GM19397 (cell line): ENCODE data around the gene CERK.

ENCODE experiments used
- ATAC-seq: cut with Tn5 transposase; IDR thresholded peaks from one replicate; pipeline ENCODE4 v1.9.1; 2021; ENCODE audit warnings: mild to moderate bottlenecking, moderate library complexity; ENCODE audit not compliant: unreplicated experiment

The CERK gene

DNA sequence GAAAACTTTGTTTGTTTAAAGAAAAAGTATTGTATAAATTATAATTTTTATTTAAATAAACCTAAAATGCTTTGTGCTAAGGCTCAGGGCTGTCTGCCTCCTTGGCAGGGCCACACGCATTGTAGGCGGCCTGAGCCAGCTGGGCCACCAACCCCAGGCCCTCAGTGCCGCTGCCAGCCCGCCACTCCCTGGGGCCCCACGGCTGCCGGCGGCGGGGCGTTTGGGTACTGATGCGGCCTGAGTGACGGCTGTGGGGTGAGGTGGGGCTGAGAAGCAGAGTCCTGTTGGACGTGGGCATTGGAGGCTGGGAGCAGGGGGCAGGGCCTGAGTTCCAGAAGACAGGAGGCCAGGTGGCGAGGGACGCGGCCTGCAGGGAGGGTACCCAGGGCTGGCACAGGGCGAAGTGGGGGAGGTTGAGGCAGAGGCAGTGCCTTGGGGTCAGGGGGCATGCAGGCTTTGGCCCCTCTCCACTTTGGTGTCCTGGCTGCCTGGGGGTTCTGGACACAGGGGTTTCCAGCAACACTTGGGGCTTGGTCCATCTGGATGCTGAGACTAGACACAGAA, 58.3 kb downstream of the CERK start:
- ATAC-seq: no peak

DNA sequence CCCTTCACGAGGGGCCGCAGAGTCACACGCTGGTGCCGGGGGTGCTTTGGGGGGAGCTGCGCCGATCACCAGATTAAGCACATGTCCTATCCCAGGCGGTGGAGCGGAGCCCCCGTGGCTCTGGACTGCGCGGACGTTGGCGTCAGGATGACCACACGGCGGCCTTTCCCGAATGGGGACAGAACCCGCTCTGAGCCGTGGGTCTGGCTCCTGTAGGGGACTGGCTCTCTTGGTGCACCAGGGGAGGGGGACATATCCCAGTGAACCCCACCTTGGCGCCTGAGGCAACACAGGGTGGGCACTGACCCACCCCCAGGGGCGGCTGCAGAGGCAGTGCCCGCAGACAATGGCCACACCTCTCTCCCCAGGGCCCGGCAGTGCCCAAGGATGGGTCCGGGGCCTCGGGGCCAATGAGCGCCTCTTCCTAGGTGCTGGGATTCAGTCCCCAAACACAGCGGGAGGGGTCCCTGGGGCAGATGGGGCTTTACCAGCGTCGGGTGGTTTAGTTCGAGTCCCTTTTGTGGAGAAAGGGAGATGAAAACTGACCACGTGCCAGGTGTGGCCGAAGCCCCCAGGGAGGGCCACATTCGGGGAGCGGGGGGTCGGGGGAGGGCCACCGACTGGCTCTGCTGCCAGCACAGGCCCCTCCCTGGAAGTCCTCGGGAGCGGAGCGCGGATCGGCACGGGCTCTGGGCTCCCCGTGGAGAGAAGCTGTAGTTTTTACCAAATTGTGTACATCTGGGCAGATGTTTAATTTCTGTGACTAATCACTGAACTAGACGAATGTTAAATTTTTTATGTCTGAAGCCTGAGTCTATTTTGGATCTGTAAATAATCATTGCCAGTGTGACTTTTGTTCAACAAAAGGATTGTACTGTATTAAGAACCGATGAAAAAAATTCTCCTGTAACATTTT, 59.0 kb downstream of the CERK start:
- ATAC-seq: no peak

DNA sequence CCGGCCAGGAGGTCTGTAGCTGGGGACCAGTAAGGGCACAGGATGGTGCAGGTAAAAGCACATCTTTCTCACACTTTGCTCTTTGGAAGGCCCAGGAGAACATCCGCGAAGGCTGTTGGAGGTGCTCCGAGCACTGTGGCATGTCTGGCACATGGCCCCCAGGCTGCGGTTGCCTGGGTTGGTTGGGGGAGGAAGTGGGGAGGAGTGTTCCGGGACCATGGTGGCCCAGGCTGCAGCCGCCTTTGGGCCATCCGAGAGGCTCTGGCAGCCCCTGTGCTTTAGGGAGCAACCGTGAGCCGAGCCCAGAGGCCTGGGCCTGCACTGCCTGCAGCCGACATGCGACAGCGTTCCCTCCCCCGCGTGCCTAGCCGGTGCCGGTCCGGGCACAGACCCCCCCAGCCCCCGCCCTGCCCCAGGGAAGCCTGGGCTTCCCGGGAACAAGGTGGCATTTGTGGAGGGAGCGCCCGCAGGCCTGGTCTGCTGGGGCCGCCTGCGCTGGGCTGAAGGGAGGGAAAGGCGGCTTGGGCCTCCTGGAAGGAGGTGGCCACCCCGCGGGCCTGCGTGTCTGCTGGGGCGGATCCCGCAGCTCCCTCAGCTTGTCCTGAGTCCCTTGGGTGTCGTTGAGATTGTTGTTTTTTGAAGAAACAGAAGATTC, 59.9 kb downstream of the CERK start:
- ATAC-seq: no peak

DNA sequence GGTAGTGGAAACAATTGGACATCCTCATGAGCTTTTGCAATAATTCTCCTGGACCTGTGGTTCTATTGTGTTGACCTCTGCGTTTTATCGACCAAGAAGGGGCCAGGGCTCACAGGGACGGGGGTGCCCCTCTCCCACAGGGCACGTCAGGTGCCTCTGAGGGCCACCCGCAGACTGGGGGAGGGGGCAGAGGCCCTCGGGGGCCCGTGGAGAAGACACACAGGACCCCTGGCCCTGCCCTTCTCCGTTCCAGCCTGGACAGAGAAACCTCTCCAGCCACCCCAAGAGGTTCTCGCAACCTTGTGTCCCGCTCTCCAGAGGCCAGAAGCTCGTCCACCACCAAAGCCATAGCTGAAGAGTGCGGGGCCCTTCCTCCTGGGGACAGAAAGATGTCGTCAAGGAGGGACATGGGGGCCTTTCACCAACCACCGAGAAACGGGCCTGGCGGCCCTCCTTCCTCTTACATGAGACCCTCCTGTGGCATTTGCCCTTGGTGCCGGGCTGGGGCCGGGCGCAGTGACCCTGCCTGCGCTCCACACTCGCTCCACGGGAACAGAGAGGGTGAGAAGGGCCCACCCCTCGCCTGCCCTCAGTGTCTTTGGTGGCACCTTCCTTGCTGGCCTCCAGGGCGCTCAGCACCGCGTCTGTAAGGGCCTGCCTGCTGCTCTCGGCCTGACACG, 60.6 kb downstream of the CERK start:
- no peak for ATAC-seq

DNA sequence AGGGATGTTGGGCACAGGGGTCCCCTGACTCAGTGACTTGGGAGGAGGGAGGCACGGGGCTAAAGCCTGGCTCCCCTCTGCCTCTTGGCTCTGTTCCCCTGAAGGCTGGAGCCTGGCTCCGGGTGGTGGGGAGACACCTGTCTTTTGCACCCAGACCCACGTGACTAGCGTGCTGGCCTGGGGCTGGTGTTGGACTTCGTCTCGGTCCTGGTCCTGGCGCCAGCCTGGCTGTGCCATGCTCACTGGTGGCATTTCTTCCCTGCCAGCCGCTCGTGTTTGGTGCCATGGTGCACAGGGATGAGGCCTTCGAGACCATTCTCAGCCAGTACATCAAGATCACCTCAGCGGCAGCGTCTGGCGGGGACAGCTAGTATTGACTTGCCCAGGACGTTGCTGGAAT, 61.2 kb downstream of the CERK start:
- no peak for ATAC-seq

DNA sequence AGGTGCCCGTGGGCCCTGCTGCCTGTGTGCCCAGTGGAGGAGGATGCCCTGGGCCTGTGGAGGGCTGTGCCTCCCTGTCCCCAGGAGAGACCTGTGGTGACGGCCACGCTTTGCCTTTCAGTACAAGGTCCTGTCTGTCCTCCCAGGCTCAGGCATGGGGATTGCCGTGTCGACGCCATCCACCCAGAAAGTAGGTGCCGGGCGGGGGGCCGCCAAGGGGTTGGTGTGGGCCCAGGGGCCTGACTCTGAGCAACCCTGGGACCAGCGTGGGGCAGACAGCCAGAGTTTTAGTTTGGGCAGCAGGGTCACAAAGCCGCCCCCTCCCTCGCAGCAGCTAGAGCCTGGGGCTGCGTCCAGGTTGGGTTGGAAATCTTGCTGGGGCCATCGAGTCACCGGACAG, 61.6 kb downstream of the CERK start:
- no peak for ATAC-seq

DNA sequence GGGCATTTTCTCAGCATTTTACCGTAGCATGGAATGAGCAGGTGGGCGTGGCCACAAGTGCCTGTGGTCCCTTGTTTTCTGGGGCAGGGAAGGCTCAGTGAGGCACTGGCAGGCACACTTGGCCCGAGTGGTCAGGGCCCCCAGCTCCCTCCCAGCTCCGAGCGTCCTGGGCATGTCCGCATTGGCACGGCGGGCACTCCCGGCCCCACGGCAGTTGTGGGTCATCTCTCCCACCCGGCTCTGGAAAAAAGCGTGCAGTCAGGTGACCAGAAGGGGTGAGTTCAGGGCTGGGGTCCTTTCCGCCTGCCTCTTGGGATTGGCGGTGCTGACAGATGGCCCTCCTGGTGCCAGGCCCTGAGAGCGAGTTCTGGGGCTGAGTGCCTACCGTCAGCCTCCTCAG, 62.1 kb downstream of the CERK start:
- no peak for ATAC-seq

DNA sequence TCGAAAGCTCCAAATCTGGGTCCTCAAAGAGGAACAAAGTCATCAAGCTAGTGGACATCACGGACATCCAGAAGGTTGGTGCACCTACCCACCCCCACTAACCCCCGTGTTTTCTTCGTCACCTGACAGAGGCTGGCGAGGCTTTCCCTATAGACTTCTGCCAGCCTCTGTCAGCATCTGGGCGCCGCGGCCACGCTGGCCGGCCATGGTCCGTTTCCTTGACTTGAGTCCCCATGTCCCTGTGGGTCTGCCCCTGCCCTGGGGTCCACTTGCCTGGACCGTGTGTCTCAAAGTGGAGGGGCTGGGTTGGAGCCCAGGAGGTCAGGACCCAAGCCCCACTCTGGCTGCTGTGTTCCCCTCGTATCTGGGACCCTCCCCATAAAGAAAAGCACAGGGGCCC, 62.6 kb downstream of the CERK start:
- ATAC-seq: no peak

DNA sequence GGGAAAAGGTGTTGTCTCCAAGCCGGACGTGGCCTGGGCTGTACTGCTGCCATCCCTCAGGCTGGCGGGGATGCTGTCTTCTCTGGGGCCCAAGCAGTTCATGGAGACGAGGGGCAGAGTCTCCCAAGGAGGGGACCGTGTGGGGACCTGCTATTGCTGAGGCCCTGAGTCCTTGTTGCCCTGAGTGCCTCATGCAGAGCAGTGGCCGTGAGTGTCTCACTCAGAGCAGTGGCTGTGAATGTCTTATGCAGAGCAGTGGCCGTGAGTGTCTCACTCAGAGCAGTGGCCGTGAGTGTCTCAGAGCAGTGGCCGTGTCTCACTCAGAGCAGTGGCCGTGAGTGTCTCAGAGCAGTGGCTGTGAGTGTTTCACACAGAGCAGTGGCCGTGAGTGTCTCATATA, 63.1 kb downstream of the CERK start:
- no peak for ATAC-seq

DNA sequence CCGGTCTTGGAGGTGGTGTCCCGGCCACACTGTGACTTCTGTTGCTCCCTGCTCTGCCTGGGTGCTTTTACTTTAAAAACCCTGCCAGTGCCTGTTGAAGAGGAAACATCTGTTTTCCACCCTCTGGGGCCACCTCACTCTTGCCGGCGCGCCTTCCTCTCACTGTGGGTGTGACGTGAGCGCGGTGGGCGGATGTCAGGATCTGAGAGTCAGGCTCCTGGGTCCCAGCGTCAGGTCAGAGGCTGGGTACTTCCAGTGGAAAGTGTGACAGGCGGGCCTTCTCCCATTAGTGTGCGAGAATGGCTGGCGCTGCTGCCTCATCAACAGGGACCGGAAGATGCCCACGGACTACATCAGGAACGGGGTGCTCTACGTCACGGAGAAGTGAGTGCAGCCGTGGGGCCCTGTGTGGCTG, 63.7 kb downstream of the CERK start:
- ATAC-seq: no peak

DNA sequence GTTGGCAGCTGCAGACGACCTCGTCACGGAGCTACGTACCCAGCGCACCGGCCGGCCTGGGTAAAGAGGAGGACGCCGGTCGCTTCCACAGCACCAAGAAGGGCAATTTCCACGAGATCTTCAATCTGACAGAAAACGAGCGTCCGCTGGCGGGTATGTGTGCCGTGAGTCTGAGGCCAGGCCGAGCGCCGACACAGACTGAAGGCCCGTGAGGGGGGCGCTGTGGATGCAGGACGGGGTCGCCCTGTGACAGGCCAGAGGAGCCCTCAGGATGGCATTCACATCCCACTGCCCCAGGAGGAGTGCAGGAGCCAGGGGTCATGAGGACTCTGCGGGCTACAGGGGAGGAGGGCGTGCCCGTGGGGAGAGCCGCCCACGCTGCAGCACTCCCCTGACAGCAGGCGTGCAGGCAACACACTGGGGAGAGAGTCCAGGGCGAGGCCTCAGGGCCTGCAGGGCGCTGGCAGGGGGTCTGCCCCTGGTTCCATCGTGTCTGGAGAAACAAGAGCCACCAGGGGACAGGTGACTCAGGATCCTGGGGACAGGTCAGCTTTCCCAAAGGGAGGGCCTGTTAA, 64.3 kb downstream of the CERK start:
- no peak for ATAC-seq

DNA sequence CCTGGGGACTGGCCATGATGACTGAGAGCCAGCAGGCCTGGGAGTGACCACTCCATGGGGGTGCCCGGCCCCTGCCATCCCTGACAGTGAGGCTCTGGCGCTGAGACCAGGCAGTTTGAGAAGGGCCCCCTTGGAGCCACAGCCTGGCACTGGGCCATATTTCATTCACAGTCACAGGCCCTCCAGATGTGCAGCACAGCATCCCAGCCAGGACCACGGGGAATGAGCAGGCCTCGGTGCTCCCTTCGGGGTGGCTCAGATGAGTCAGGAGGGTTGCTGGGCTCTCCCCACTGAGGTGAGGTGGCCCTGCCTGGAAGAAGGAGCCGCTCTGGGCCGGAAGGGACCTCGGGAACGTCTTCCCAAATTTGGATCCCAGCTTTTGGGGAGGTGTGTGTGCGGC, 64.8 kb downstream of the CERK start:
- no peak for ATAC-seq

DNA sequence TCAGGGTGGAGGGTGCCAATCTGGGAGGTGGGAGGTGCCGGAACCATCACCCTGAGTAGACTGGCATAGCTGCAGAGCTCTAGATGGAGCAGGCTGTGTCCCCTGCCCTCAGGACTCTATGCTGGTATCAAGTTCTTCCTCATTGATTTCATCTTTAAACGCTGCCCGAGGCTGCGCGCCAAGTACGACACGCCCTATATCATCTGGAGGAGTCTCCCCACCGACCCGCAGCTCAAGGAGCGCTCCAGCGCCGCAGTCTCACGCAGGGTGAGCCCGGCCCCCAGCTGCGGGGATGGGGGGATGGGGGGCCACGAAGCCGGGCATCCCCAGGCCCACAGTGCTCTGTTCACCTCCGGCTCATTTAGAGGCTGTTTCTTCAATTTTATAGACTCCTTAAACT, 65.3 kb downstream of the CERK start:
- no peak for ATAC-seq

DNA sequence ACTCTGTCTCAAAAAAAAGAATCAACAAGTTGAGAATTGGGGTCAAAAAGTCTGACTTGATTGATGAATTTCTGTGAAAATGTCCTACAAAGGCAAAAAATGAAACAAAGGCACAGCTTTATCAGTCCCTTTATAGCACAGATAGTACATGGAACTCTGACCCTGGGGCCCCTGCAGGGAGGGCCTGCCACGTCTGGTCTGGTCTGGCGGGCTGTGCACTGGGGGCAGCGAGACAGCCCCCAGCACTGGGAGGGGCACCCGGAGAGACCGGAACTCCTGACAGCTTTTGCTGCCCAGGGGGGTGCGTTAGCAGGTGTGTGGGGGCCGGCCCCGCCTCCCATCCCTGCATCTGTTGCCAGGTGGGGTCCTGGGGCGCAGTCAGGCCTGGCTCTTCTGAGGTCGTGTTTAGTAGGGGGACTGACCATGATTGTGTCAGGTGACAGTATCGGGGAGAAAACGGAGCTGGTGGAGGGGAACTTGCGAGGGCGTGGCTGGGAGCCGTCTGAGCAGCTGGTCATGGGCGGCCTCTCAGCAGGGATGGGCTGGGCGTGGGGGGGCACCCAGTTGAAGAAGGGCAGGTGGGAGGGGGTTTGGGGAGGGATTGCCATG, 66.1 kb downstream of the CERK start:
- ATAC-seq: no peak

DNA sequence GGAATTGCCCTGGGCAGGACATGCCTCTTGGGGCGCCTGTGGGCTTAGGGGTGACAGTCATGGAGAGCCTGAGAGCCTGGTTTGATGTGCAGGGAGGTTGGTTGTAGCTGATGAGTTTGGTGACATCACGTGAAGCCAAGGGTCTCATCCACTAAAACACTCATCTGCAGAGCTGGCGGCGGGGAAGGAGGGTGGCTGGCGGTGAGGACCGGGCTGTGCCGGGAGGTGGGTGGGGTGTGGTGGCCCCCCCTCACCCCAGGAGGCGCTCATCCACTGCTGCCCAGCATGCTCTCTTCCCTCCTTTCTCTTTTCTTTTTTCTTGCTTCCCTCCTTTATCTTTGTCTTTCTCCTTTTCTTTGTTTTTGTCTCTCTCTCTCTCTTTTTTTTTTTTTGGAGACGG, 68.9 kb downstream of the CERK start:
- ATAC-seq: no peak

DNA sequence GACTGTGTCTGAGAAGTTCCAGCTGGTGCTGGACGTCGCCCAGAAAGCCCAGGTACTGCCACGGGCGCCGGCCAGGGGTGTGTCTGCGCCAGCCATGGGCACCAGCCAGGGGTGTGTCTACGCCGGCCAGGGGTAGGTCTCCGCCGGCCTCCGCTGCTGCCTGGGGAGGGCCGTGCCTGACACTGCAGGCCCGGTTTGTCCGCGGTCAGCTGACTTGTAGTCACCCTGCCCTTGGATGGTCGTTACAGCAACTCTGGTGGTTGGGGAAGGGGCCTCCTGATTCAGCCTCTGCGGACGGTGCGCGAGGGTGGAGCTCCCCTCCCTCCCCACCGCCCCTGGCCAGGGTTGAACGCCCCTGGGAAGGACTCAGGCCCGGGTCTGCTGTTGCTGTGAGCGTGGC, 69.9 kb downstream of the CERK start:
- ATAC-seq: no peak

DNA sequence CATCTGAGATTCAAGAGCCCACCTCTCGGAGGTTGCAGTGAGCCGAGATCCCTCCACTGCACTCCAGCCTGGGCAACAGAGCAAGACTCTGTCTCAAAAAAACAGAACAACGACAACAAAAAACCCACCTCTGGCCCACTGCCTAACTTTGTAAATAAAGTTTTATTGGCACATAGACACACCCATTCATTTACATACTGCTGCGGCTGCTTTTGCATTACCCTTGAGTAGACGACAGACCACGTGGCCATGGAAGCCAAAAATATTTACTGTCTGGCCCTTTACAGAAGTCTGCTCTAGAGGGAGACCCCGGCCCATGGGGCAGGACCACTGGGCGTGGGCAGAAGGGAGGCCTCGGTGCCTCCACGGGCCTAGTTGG, 70.8 kb downstream of the CERK start:
- no peak for ATAC-seq

DNA sequence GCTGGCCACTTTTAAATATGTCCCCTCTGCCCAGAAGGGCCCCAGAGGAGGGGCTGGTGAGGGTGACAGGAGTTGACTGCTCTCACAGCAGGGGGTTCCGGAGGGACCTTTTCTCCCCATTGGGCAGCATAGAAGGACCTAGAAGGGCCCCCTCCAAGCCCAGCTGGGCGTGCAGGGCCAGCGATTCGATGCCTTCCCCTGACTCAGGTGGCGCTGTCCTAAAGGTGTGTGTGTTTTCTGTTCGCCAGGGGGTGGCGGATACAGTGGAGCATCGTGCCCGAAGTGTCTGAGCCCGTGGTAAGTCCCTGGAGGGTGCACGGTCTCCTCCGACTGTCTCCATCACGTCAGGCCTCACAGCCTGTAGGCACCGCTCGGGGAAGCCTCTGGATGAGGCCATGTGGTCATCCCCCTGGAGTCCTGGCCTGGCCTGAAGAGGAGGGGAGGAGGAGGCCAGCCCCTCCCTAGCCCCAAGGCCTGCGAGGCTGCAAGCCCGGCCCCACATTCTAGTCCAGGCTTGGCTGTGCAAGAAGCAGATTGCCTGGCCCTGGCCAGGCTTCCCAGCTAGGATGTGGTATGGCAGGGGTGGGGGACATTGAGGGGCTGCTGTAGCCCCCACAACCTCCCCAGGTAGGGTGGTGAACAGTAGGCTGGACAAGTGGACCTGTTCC, 71.3 kb downstream of the CERK start:
- no peak for ATAC-seq

DNA sequence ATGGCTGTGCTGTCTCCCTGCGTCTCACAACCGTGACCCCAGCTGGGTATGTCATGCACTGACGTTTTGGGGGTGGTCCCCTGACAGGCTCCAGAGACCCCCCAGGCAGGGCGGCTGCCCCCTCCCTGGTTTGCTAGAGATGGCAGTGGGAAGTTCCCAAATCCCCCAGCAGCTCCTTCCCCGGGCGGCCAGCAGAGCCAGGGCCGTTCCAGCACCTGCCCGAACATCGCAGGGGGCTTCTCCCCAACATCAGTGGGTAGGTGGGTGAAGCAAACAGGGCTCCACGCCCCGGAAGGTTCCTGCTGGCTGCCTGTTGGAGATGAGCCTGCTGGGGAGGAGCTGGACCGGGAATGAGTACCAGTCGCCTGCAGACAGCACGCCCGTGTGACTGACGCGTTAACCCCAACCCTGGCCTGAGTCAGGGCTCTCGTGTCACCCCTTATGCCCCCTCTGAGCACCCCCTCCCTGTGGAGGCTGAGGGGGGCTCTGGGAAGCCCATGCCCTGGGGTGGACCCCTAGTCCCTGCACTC, 72.2 kb downstream of the CERK start:
- ATAC-seq: no peak

DNA sequence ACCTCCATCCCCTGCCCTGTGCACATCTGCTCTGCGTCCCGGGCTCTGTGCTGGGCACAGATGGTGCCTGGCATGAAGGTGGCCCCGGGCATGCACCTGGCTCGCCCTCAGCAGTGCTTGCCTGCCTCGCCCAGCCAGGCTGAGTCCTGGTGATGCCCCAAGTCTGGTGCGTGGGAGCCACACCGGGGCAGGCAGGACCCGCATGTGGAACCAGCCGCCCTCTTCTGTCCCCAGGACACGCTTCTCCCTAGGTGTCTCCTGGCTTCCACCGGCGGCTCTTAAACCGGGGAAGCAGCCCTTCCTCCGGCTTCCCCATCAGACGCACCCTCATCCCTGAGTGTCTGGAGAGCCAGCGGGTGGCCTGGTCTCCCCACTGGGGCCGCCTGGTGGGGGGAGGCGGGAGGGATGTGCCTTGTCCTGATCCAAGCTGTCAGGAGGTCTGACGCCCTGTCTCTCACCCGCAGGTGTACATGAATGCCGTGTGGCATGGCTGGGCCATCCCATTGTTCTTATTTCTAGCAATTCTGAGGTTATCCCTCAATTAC, 72.8 kb downstream of the CERK start:
- no peak for ATAC-seq
